ENCODE data around the gene MSRB1. TPM values are rescaled to one million over a fixed set of nuclear protein-coding genes. Genes with fewer than 3 reads are reported as not detected.

MSRB1 gene
- total RNA-seq, 2 experiments from 2014 or later = 2.3 to 2.4 TPM

GRCh38 chr16:1895068-1895467 is 47.9 kb downstream of the MSRB1 start:
- no peak overlapping the region for H3K4me3 ChIP-seq (ENCODE audit: low read length)
- H3K36me3 ChIP-seq (ENCODE audit: insufficient read depth, low read length) = no peaks in the 10 kb centered on the region
- H3K27me3 ChIP-seq (ENCODE audit: control insufficient read depth in 1 of 2, insufficient read depth in 2 of 2, low read length in 2 of 2) = peaks cover 3 to 5% of the 10 kb centered on the region in 2 experiments
- no peaks in the 10 kb centered on the region for H3K4me1 ChIP-seq (ENCODE audit: insufficient read depth, low read length)
- H3K9me3 ChIP-seq (ENCODE audit: control insufficient read depth in 1 of 2, insufficient read depth in 1 of 2, low read length in 2 of 2) = no peaks in the 10 kb centered on the region
- intact Hi-C loops (cut with DNase I, micrococcal nuclease) = no loop called here
- Mint-ChIP-seq H3K9me3 (no peaks in the 10 kb centered on the region), H3K36me3 (ENCODE audit: low read depth) (no peaks in the 10 kb centered on the region), H3K27ac (no peak overlapping the region), H3K4me1 (ENCODE audit: low read depth) (no peaks in the 10 kb centered on the region), H3K27me3 (peaks cover 15% of the 10 kb centered on the region), H3K4me3 (no peak overlapping the region)
- DNase-seq = no peak
- TF ChIP-seq CTCF (IDR thresholded peaks at IDR 0.05) = no peak
- no peak for ATAC-seq (ENCODE audit: poor library complexity)
- ChIA-PET POLR2A (no interaction called here), CTCF (no interaction called here)
- H3K27ac ChIP-seq (ENCODE audit: low read depth in 1 of 2, low read length in 2 of 2) = no peak overlapping the region

GRCh38 chr16:1890708-1891050 is 52.3 kb downstream of the MSRB1 start:
- H3K4me3 Mint-ChIP-seq = no peak overlapping the region
- Histone ChIP-seq H3K36me3 (ENCODE audit: insufficient read depth, low read length) (no peaks in the 10 kb centered on the region), H3K27ac (ENCODE audit: low read depth in 1 of 2, low read length in 2 of 2) (no peak overlapping the region), H3K9me3 (ENCODE audit: control insufficient read depth in 1 of 2, insufficient read depth in 1 of 2, low read length in 2 of 2) (no peaks in the 10 kb centered on the region), H3K27me3 (ENCODE audit: control insufficient read depth in 1 of 2, insufficient read depth in 2 of 2, low read length in 2 of 2) (peaks cover 3% of the 10 kb centered on the region in 2 experiments), H3K4me1 (ENCODE audit: insufficient read depth, low read length) (no peaks in the 10 kb centered on the region), H3K4me3 (ENCODE audit: low read length) (no peak overlapping the region)
- H3K9me3 Mint-ChIP-seq = no peaks in the 10 kb centered on the region
- no peaks in the 10 kb centered on the region for H3K36me3 Mint-ChIP-seq (ENCODE audit: low read depth)
- intact Hi-C loops (cut with DNase I, micrococcal nuclease) = no loop called here
- TF ChIP-seq CTCF (IDR thresholded peaks at IDR 0.05) = no peak
- no peaks in the 10 kb centered on the region for H3K4me1 Mint-ChIP-seq (ENCODE audit: low read depth)
- no peak overlapping the region for H3K27ac Mint-ChIP-seq
- DNase-seq = no peak
- H3K27me3 Mint-ChIP-seq = peaks cover 18% of the 10 kb centered on the region
- POLR2A ChIA-PET = no interaction called here
- no peak for ATAC-seq (ENCODE audit: poor library complexity)
- CTCF ChIA-PET = no interaction called here

- H3K27ac Mint-ChIP-seq = no peak overlapping the region
- no peaks in the 10 kb centered on the region for H3K9me3 ChIP-seq (ENCODE audit: control insufficient read depth in 1 of 2, insufficient read depth in 1 of 2, low read length in 2 of 2)
- no peaks in the 10 kb centered on the region for H3K4me1 Mint-ChIP-seq (ENCODE audit: low read depth)
- H3K27me3 ChIP-seq (ENCODE audit: control insufficient read depth in 1 of 2, insufficient read depth in 2 of 2, low read length in 2 of 2) = peaks cover 3% of the 10 kb centered on the region in 2 experiments
- POLR2A ChIA-PET = no interaction called here
- CTCF ChIA-PET = no interaction called here
- H3K9me3 Mint-ChIP-seq = no peaks in the 10 kb centered on the region
- H3K36me3 Mint-ChIP-seq (ENCODE audit: low read depth) = no peaks in the 10 kb centered on the region
- intact Hi-C loops (cut with DNase I, micrococcal nuclease) = no loop called here
- ATAC-seq (ENCODE audit: poor library complexity) = no peak
- no peak overlapping the region for H3K27ac ChIP-seq (ENCODE audit: low read depth in 1 of 2, low read length in 2 of 2)
- no peak for DNase-seq
- H3K36me3 ChIP-seq (ENCODE audit: insufficient read depth, low read length) = no peaks in the 10 kb centered on the region
- H3K4me1 ChIP-seq (ENCODE audit: insufficient read depth, low read length) = no peaks in the 10 kb centered on the region
- TF ChIP-seq CTCF (IDR thresholded peaks at IDR 0.05) = no peak
- no peak overlapping the region for H3K4me3 Mint-ChIP-seq
- peaks cover 18% of the 10 kb centered on the region for H3K27me3 Mint-ChIP-seq
- H3K4me3 ChIP-seq (ENCODE audit: low read length) = no peak overlapping the region
Observed at GRCh38 chr16:1890024-1890707, 52.8 kb downstream of the MSRB1 start.

Other genes with a start within 250 kb of the MSRB1 start
- 100 to 1,000 TPM; 290 to 297 TPM for gene MAPK8IP3, start 237.0 kb downstream of the MSRB1 start, total RNA-seq
- 10 to 100 TPM; 46.2 to 54.2 TPM for gene NME3, start 171.7 kb downstream of the MSRB1 start, total RNA-seq
- gene EME2, start 170.4 kb downstream of the MSRB1 start, total RNA-seq = 10 to 100 TPM; 28.6 to 30.8 TPM
- gene MRPS34, start 170.1 kb downstream of the MSRB1 start, total RNA-seq = 10 to 100 TPM; 25.5 to 26.9 TPM
- 10 to 100 TPM; 86.3 to 87.6 TPM for gene SPSB3, start 160.6 kb downstream of the MSRB1 start, total RNA-seq
- 10 to 100 TPM; 36.4 to 38.1 TPM for gene NUBP2, start 160.2 kb downstream of the MSRB1 start, total RNA-seq
- gene IGFALS, start 149.5 kb downstream of the MSRB1 start, total RNA-seq = under 1 TPM; 0.67 to 0.80 TPM
- 10 to 100 TPM; 20.9 to 22.7 TPM for gene HAGH, start 116.4 kb downstream of the MSRB1 start, total RNA-seq
- 1 to 10 TPM; 4.1 to 4.5 TPM for gene FAHD1, start 116.0 kb downstream of the MSRB1 start, total RNA-seq
- not detected for gene MEIOB, start 71.0 kb downstream of the MSRB1 start, total RNA-seq
- not detected for gene HS3ST6, start 24.8 kb downstream of the MSRB1 start, total RNA-seq
- not detected for gene RPL3L, start 11.5 kb upstream of the MSRB1 start, total RNA-seq
- 10 to 100 TPM; 40.7 to 41.1 TPM for gene NDUFB10, start 16.3 kb upstream of the MSRB1 start, total RNA-seq
- gene RPS2, start 21.6 kb upstream of the MSRB1 start, total RNA-seq = 1,000 to 10,000 TPM; 3,604 to 3,755 TPM
- not detected for gene RNF151, start 23.7 kb upstream of the MSRB1 start, total RNA-seq
- gene TBL3, start 28.9 kb upstream of the MSRB1 start, total RNA-seq = 10 to 100 TPM; 12.7 to 15.5 TPM
- gene NOXO1, start 38.3 kb upstream of the MSRB1 start, total RNA-seq = under 1 TPM; 0.56 to 0.99 TPM
- gene GFER, start 41.0 kb upstream of the MSRB1 start, total RNA-seq = 10 to 100 TPM; 14.5 TPM
- 1 to 10 TPM; 3.8 to 3.9 TPM for gene SYNGR3, start 46.8 kb upstream of the MSRB1 start, total RNA-seq
- gene ZNF598, start 66.6 kb upstream of the MSRB1 start, total RNA-seq = 10 to 100 TPM; 39.7 to 43.6 TPM
- gene NPW, start 76.6 kb upstream of the MSRB1 start, total RNA-seq = under 1 TPM in 1 of 2 experiments, not detected in 1; 0.80 TPM
- 1 to 10 TPM; 1.9 to 2.0 TPM for gene NHERF2, start 83.7 kb upstream of the MSRB1 start, total RNA-seq
- 1 to 10 TPM; 2.7 to 2.9 TPM for gene NTHL1, start 104.6 kb upstream of the MSRB1 start, total RNA-seq
- 10 to 100 TPM; 83.0 to 85.0 TPM for gene TSC2, start 104.8 kb upstream of the MSRB1 start, total RNA-seq
- gene PKD1, start 192.7 kb upstream of the MSRB1 start, total RNA-seq = 10 to 100 TPM; 80.3 to 85.6 TPM
- not detected for gene RAB26, start 205.4 kb upstream of the MSRB1 start, total RNA-seq
- 10 to 100 TPM; 19.9 to 24.0 TPM for gene TRAF7, start 212.6 kb upstream of the MSRB1 start, total RNA-seq